Measurements from ENCODE around the gene NR1I3.

NR1I3 gene

GRCh38 chr1:161198194-161198896 is 39.7 kb downstream of the NR1I3 start:
- CTCF ChIA-PET: interaction anchor here (0.7 to 3.9 kb wide), 3 partner anchors 12 to 184 kb away, joined by 3 to 15 read pairs (median 6); no protein-coding TSS in a partner anchor
- POLR2A ChIA-PET: interaction anchor here (0.5 kb wide), 1 partner anchor 19 kb away, joined by 3 read pairs; no protein-coding TSS in a partner anchor
- no peak for DNase-seq (ENCODE audit: extremely low spot score)
- TF ChIP-seq CTCF (IDR thresholded peaks at IDR 0.05; ENCODE audit: control extremely low read depth, extremely low read depth, low read depth, missing control alignments): no peak

- POLR2A ChIA-PET: interaction anchor here (0.5 kb wide), 1 partner anchor 19 kb away, joined by 3 read pairs; no protein-coding TSS in a partner anchor
- CTCF ChIA-PET: interaction anchor here (2.1 to 3.9 kb wide), 2 partner anchors 29 to 184 kb away, joined by 6 to 15 read pairs; no protein-coding TSS in a partner anchor
Observed at GRCh38 chr1:161197560-161198193, 40.3 kb downstream of the NR1I3 start.

GRCh38 chr1:161196521-161197451 is 41.2 kb downstream of the NR1I3 start:
- TF ChIP-seq CTCF (IDR thresholded peaks at IDR 0.05; ENCODE audit: control extremely low read depth, extremely low read depth, low read depth, missing control alignments): no peak
- CTCF ChIA-PET: interaction anchor here (2.1 to 3.9 kb wide), 2 partner anchors 30 to 185 kb away, joined by 6 to 15 read pairs; no protein-coding TSS in a partner anchor
- POLR2A ChIA-PET: no interaction called here
- DNase-seq (ENCODE audit: extremely low spot score): no peak

More at GRCh38 chr1:161197560-161198193, 40.3 kb downstream of the NR1I3 start:
- no peak for TF ChIP-seq CTCF (IDR thresholded peaks at IDR 0.05; ENCODE audit: control extremely low read depth, extremely low read depth, low read depth, missing control alignments)
- DNase-seq (ENCODE audit: extremely low spot score): no peak

- ChIA-PET CTCF (interaction anchor here (3.9 to 6.2 kb wide), 2 partner anchors 15 to 186 kb away, joined by 15 to 65 read pairs; no protein-coding TSS in a partner anchor), POLR2A (no interaction called here)
- DNase-seq (ENCODE audit: extremely low spot score): no peak
- TF ChIP-seq CTCF (IDR thresholded peaks at IDR 0.05; ENCODE audit: control extremely low read depth, extremely low read depth, low read depth, missing control alignments): no peak
Observed at GRCh38 chr1:161196111-161196510, 41.9 kb downstream of the NR1I3 start.

- TF ChIP-seq CTCF (IDR thresholded peaks at IDR 0.05; ENCODE audit: control extremely low read depth, extremely low read depth, low read depth, missing control alignments): no peak
- POLR2A ChIA-PET: no interaction called here
- CTCF ChIA-PET: interaction anchor here (1.2 to 6.2 kb wide), 7 partner anchors 9 to 186 kb away, joined by 3 to 65 read pairs (median 8); partner anchors contain the start of genes PPOX and TOMM40L
- DNase-seq (ENCODE audit: extremely low spot score): no peak
Observed at GRCh38 chr1:161195171-161195570, 42.8 kb downstream of the NR1I3 start.
